ENCODE results near the gene TCF4. TPM values are rescaled to one million over a fixed set of nuclear protein-coding genes. Genes with fewer than 3 reads are reported as not detected.

TCF4 gene
- polyA plus RNA-seq, 1 donor (not counting 4 experiments of a cell fraction or from before 2014, with no cell fraction given): 9.7 TPM

DNA sequence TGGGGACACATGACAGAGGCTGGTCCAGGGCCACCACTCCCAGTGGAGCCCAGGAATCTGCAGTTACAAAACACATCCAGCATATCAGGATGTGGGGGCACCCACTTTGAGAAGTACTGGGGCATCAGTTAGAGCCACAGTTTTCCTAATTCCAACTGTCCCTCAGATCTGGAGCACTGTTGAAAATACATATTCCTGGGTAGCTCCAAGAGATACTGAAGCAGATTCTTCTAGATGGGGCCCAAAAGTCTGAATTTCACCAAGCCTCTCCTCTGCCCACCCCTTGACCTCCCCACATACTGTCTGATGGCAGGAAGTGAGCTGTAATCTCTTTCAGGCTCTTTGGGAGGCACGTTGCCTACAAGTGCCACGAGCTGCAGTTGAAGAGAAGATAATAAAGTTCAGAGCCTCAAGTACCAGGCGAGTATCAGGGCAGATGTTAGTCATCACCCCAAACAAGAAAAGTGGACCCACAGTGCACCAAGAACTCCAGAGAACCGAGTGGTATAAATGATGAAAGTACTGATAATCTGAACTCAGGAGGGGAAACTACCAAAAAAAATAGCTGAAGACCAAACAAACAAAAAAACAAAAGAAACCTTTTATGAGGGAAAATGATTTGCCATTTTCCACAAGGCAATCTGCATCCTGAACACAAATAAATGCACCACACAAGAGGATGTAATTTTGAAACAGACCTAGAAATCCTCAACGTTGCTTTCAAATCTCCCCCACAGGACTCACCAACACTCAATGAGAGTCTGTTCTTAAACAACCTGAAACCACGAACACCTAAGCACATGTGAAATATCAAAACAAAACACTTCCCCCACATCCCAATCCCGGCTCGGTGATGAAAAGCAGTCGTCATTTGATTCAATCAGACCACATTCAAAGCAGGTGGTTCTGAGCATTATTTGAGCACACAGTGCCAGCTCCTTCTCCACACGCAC is 98.7 kb downstream of the TCF4 start:
- DNase-seq (ENCODE audit: low read depth, low spot score) (no peak), FAIRE-seq (no peak)
- Histone ChIP-seq H3K36me3 (ENCODE audit: control insufficient read depth in 2 of 2, extremely low read depth in 1 of 2, insufficient read depth in 2 of 2, low read length in 2 of 2) (no peaks in the 10 kb centered on the region), H3K9ac (ENCODE audit: control insufficient read depth, extremely low read depth, insufficient read depth, low read length) (no peak overlapping the region), H3K4me2 (ENCODE audit: control insufficient read depth, extremely low read depth, insufficient read depth, low read depth, low read length) (no peak overlapping the region), H3K27ac (ENCODE audit: control insufficient read depth, insufficient read depth, low read length) (no peak overlapping the region), H3K4me3 (ENCODE audit: control insufficient read depth in 2 of 3, extremely low read depth in 1 of 3, insufficient read depth in 2 of 3, low read depth in 1 of 3, low read length in 3 of 3) (no peak overlapping the region), H4K20me1 (ENCODE audit: control insufficient read depth, extremely low read depth, insufficient read depth, low read length) (no peaks in the 10 kb centered on the region), H3K27me3 (ENCODE audit: control insufficient read depth, extremely low read depth, insufficient read depth, low read length) (no peaks in the 10 kb centered on the region), H3K4me1 (ENCODE audit: control insufficient read depth, extremely low read depth, insufficient read depth, low read length) (peaks cover 2% of the 10 kb centered on the region), H3K9me3 (ENCODE audit: control insufficient read depth, low read depth, low read length) (no peaks in the 10 kb centered on the region), H3K79me2 (ENCODE audit: control insufficient read depth, insufficient read depth, low read length) (no peaks in the 10 kb centered on the region), H2AFZ (ENCODE audit: control insufficient read depth, low read length) (no peak overlapping the region), H3K9me1 (ENCODE audit: control insufficient read depth, extremely low read depth, insufficient read depth, low read length) (no peaks in the 10 kb centered on the region)
- dilution Hi-C loops (cut with MboI; ENCODE audit: extremely low pct_ligation_motif_present, low sequenced_read_pairs): no loop called here
- TF ChIP-seq, protein P1, sequence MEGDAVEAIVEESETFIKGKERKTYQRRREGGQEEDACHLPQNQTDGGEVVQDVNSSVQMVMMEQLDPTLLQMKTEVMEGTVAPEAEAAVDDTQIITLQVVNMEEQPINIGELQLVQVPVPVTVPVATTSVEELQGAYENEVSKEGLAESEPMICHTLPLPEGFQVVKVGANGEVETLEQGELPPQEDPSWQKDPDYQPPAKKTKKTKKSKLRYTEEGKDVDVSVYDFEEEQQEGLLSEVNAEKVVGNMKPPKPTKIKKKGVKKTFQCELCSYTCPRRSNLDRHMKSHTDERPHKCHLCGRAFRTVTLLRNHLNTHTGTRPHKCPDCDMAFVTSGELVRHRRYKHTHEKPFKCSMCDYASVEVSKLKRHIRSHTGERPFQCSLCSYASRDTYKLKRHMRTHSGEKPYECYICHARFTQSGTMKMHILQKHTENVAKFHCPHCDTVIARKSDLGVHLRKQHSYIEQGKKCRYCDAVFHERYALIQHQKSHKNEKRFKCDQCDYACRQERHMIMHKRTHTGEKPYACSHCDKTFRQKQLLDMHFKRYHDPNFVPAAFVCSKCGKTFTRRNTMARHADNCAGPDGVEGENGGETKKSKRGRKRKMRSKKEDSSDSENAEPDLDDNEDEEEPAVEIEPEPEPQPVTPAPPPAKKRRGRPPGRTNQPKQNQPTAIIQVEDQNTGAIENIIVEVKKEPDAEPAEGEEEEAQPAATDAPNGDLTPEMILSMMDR (optimal IDR thresholded peaks at IDR 0.05 in 1 of 3, IDR thresholded peaks at IDR 0.05 in 1 of 3, conservative IDR thresholded peaks at IDR 0.05 in 1 of 3; ENCODE audit: extremely low read depth in 1 of 3, insufficient read depth in 2 of 3, low read length in 3 of 3): no peak
- no peak for TF ChIP-seq EZH2 (IDR thresholded peaks at IDR 0.05; ENCODE audit: low read length)

DNA sequence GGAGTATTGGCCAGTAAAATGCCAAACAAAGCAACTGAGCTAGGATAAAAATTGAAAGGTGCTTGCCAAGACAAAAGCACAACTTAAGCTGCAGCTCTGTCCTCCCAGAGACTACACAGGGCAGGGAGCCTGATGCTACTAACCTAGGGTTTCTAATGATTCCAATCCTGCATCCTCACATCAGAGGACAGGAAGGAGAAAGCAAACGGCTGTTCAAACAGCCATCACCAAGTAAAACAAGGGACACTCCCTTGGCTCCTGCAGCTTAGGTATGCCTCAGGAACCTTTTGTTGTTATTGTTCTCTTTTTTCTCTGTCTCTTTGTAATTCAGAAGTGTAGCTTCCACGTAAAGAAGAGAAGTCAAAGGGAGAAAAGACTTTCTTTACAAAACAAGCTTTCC is 99.5 kb downstream of the TCF4 start:
- H3K9me1 ChIP-seq (ENCODE audit: control insufficient read depth, extremely low read depth, insufficient read depth, low read length): no peaks in the 10 kb centered on the region
- H3K4me1 ChIP-seq (ENCODE audit: control insufficient read depth, extremely low read depth, insufficient read depth, low read length): peaks cover 2% of the 10 kb centered on the region
- no peak overlapping the region for H2AFZ ChIP-seq (ENCODE audit: control insufficient read depth, low read length)
- no peaks in the 10 kb centered on the region for H3K27me3 ChIP-seq (ENCODE audit: control insufficient read depth, extremely low read depth, insufficient read depth, low read length)
- H3K36me3 ChIP-seq (ENCODE audit: control insufficient read depth in 2 of 2, extremely low read depth in 1 of 2, insufficient read depth in 2 of 2, low read length in 2 of 2): no peaks in the 10 kb centered on the region
- H3K9ac ChIP-seq (ENCODE audit: control insufficient read depth, extremely low read depth, insufficient read depth, low read length): no peak overlapping the region
- no peak overlapping the region for H3K27ac ChIP-seq (ENCODE audit: control insufficient read depth, insufficient read depth, low read length)
- no peaks in the 10 kb centered on the region for H3K79me2 ChIP-seq (ENCODE audit: control insufficient read depth, insufficient read depth, low read length)
- H3K4me2 ChIP-seq (ENCODE audit: control insufficient read depth, extremely low read depth, insufficient read depth, low read depth, low read length): no peak overlapping the region
- H4K20me1 ChIP-seq (ENCODE audit: control insufficient read depth, extremely low read depth, insufficient read depth, low read length): no peaks in the 10 kb centered on the region
- TF ChIP-seq, protein P1 (optimal IDR thresholded peaks at IDR 0.05 in 1 of 3, IDR thresholded peaks at IDR 0.05 in 1 of 3, conservative IDR thresholded peaks at IDR 0.05 in 1 of 3; ENCODE audit: extremely low read depth in 1 of 3, insufficient read depth in 2 of 3, low read length in 3 of 3): no peak
- TF ChIP-seq EZH2 (IDR thresholded peaks at IDR 0.05; ENCODE audit: low read length): no peak
- dilution Hi-C loops (cut with MboI; ENCODE audit: extremely low pct_ligation_motif_present, low sequenced_read_pairs): no loop called here
- DNase-seq (ENCODE audit: low read depth, low spot score) (no peak), FAIRE-seq (no peak)
- H3K9me3 ChIP-seq (ENCODE audit: control insufficient read depth, low read depth, low read length): no peaks in the 10 kb centered on the region
- no peak overlapping the region for H3K4me3 ChIP-seq (ENCODE audit: control insufficient read depth in 2 of 3, extremely low read depth in 1 of 3, insufficient read depth in 2 of 3, low read depth in 1 of 3, low read length in 3 of 3)

Data from keratinocyte (primary cell).